HUDEP-2 (cell line): Measurements from ENCODE around the gene PVALEF.

Experiments
- DNase-seq, 76 experiments: peaks; one replicate each; lab custom pipeline; 2025; ENCODE audit not compliant: unreplicated experiment in 76 of 76; lab: John Stamatoyannopoulos, UW

PVALEF gene

DNA sequence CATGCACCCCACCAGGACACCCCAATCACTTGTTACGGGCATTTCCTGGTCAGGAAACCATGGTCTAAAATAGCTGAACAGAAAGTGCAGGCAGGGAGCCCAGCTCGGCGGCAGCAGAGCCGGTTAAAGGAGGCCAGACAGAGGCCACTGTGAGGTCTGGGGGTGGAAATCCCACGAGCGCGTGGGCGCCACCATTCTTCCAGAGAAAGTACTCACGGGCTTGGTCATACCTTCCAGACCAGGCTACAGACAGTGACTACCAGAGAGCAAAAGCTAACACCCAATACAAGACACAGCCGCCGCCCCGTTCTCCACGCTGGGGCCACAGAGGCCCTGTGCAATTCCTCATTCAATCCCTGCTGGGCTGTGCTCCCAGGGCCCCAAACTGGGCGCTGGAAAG is 45.6 kb downstream of the PVALEF start:
- peak in 1 of 76 experiments; percentile 2 for DNase-seq

DNA sequence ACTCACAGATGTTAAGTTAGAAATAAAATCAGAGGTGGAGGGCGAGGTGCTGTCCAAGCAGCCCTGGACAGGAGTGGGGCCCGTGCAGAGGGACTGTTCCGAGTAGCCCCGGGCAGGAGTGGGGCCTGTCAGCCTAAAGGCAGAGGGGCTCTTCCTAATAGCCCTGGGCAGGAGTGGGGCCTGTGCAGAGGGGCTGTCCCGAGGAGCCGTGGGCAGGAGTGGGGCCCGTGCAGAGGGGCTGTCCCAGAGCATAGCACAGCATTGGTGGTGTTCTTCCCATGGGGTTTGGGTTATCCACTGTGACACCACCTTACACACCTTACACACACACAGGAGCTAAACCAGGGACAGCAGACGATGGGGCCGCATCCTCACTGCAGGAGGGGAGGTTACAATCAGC is 47.1 kb downstream of the PVALEF start:
- no peak for DNase-seq

DNA sequence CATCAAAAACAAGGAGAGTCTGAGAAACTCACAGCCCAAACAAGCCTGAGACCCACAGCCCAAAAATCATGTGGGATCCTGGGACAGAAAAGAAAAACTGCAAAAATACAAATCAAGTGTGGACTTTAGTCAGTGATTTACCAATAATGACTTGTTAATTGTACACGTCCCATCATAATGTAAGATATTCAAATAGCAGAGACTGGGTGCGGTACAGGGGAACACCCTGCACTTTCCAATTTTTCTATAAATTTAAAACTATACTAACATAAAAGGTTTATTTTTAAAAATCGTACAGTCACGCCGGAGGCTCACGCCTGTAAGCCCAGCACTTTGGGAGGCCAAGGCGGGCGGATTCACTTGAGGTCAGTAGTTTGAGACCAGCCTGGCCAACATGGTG is 48.7 kb downstream of the PVALEF start:
- no peak for DNase-seq

DNA sequence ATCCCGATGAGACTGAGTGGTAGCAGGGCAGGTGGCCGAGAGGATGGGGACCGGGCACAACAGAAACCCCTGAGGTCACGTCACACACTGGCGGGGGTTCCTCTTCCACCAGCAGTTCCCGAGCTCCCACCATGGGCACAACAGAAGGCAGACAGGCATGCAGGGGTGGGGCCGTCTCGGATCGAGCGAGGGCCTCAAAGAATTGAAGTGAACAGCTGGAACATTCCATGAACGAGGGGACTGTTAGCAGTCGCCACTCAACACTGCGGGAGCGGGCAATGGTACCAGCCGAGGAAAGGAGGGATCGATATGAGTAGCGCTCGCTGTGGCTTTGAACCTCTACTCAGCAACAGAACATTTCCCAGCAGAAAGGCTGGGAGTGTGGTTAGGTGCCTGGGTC is 52.2 kb downstream of the PVALEF start:
- no peak for DNase-seq

DNA sequence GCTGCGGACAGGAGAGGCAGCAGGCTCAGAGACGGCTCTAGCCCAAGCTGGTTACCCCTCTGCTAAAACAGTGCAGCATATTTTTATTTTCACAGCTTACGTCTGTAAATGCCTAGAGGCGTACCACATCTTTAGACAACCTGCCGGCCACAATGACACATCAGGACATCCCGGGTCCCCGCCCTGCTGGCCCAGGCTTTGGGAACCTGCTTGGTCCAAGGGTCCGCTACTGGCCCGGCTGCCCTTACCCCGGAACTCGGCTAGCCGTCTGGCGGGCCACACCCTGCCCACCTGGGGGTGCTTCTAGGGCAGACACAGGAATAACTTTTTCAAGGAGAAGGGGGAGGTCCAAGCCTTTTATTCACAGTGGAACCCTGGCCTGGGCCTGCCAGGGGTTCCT is 53.2 kb downstream of the PVALEF start:
- no peak for DNase-seq

DNA sequence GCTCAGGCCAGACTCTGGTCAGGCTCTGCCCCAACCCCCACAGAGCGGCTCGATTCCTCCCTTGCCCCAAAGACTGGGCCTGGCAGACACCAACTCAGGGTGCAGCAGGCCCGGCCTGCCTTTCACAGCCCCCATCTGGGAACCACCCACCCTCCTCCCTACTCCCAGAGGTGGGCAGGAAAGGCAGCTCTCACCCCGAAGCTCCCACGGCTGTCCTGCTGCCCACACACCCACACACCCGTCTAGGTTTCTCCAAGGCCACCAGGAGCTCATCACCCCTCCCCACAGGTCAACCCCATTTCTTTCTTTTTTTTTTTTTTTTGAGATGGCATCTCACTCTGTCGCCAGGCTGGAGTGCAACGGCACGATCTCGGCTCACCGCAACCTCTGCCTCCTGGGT is 53.7 kb downstream of the PVALEF start:
- no peak for DNase-seq

DNA sequence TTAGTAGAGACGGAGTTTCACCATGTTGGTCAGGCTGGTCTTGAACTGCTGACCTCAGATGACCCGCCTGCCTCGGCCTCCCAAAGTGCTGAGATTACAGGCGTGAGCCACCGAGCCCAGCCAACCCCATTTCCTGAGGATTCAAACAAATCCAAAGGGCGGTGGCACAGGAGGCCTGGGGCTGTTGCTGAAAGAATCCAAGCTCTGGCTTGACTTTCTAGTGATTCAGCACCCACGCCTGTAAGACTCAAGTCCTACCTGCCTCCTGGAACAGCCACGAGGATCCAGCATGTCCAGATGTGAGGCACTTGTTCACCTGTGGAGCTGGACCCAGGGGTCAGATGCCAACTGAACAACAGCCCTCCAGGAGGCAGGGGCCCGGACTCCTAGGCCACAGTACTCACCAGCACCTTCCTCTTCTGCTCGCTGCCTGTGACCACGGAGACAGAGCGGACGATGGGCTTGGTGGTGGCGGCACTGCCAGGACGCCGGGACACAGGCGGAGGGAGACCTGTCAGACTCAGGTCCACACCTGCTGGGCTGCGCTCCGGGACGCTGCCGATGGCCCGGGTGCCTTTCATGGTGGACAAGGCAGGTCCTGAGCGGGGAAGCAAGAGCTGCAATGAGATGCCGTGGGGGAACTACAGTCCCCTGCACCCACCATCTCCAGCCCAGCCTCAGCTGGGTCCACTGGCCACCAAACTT is 54.3 kb downstream of the PVALEF start:
- no peak for DNase-seq

DNA sequence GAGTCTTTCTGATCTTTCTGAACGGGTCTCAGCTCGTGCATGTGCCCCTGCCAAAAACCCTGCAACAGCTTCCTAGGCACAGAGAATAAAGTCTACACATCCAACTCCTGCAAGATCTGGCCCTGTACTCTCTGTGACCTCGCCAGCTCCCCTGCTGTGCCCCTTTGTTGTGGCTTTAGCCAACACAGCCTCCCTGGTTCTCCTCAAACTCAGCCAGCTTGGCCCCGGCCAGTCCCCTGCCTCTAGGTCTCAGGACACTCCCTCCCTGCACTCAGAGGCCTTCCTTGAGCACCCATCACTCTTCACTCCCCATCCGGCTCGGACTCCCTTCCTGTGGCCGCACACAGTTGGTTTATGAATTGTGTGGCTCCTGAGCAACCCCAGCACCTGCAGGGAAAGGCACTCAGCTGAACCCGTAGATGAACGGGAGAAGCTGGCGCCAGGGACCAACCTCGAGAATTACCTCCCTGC is 56.1 kb downstream of the PVALEF start:
- DNase-seq, result no peak

DNA sequence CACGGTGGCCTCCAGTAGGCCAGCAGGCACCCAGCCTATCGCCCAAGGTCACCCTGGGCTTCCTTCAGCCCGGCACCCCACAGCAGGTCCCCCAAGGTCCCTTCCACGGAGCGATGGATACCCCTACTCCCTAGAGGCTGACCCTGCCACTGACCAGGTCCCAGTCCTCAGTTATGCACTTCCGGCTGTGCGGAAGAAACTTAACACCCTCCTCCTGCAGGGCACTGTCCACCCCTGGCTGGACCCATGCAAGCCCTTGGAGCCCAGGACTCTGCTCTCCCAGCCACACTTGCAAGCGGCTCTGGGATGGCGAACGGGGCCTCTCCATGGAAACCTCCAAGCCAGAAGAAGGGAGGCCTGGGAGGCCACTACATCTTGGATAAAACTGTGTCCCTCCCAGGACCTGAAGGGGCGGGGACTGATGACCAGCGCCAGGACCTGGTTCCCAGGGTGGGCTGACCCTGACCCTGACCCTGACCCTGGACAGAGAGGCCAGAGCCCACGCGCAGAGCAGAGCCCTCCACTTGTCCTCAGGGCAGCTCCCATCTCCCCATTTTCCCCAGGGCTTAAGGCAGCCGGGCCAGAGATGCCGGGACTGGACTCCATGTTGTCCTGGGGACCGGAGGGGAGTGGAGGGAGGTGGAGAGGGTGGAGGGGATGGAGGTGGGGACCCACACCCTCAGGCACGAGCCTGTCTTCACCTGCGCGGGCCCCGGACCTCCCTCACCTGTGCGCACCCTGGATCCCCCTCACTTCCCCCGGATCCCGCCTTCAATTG is 56.7 kb downstream of the PVALEF start:
- DNase-seq, result no peak

DNA sequence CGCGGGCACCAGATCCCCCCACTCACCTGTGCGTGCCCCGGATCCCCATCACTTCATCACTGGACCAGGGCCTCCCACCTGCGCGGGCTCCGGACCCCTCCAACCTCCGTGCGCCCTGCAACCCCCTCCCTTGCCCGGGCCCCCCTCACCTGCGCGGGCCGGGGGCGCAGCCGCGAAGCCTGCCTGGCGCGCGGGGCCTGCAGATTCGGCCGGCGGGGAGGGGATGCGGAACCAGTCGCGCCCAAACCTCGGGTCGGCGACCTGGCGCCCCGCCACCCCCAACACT is 57.3 kb downstream of the PVALEF start:
- no peak for DNase-seq

DNA sequence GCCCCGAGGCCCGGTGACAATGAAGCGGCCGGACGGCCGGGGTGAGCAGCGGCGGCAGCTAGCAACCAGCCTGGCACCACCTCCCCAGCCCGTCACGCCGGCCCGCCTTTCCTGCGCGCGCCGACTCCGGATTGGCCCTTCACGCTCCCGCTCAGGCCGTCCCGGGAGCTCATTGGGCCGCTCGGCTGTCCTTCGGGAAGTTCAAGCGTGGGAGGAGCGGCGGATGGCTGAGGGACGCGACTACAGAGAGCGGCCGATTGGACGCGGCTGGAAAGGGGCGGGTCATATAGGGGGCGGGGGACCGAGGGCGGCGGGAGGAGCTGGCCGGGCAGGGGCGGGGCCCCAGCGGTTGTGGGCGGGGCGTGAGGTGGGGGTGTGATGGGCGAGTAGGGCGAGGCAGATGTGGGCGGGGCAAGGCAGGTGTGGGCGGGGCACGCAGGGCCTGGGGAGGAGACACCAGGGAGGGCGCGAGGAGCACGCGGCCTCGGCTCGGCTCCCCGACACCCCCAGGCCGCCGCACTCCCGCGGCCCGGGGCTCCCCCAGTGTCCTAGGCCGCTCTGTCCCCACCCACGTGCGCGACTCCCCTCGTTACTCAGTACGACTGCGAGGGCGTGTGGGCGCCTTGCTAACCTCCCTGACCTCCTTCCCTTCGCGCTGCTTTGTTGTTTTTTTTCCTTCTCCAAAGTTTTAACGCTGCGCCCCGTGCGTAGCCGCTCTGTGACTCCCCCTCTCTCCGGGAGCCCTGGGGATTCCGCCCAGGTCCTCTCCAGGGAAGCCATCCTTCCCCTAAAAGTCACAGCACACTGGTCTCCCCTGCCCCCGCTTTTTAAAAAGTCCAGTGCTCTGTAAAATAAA is 57.8 kb downstream of the PVALEF start, which contains the start of gene CEP131:
TSS of gene CEP131 (minus strand) at position 60 of the 856 bp plus-strand sequence. CDS start 2,909 bp downstream, outside the sequence.
- DNase-seq, result peak; percentile 43 to 100 (median 98)

DNA sequence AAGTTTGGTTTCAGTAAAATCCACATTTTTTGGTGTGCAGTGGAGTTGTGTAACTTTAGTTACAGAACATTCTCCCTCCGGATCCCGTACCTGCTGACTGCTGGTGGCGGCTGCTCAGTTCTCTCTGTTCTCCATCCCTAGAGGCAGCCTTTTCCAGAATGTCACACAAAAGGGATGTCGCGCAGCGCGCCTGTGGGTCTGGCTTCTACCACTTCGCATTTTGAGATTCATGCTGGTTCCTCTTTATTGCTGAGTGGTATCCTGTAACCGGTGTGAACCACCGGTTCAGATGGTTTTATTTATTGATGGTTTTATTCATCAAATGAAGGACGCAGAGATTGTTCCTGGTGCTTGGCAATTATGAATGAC is 58.4 kb downstream of the PVALEF start:
- no peak for DNase-seq

DNA sequence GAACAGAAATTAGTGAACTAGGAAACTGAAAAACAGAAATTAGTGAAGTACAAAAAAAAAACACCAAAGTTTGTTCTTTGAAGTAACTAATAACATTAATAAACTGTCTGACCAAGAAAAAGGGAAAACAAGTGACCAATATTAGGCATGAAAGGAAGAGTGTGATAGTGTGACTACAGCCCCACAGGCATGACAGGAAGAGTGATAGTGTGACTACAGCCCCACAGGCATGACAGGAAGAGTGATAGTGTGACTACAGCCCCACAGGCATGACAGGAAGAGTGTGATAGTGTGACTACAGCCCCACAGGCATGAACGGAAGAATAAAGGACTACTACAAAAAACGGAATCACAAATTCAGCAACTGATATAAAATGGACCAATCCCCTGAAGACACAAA is 62.3 kb downstream of the PVALEF start:
- peak in 1 of 76 experiments; percentile 10 for DNase-seq

DNA sequence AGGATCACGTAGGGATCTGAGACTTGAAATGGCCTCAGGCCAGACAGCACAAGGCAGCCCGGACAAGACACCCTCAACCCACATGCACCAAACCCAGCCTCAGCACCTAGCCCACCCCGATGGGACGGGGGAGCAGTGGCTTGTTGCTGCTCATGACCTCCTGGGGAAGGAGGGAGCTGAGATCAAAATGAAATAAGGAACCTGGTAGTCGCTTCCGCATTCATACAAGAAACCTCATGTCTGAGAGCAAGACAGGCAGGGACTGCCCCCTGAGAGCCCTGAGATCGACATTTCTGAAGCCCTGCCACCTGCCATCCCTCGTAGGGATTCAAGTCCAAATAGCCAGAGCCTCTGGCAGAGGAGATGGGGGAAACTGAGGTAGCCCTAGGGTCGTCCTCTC is 63.1 kb downstream of the PVALEF start:
- DNase-seq, result no peak

DNA sequence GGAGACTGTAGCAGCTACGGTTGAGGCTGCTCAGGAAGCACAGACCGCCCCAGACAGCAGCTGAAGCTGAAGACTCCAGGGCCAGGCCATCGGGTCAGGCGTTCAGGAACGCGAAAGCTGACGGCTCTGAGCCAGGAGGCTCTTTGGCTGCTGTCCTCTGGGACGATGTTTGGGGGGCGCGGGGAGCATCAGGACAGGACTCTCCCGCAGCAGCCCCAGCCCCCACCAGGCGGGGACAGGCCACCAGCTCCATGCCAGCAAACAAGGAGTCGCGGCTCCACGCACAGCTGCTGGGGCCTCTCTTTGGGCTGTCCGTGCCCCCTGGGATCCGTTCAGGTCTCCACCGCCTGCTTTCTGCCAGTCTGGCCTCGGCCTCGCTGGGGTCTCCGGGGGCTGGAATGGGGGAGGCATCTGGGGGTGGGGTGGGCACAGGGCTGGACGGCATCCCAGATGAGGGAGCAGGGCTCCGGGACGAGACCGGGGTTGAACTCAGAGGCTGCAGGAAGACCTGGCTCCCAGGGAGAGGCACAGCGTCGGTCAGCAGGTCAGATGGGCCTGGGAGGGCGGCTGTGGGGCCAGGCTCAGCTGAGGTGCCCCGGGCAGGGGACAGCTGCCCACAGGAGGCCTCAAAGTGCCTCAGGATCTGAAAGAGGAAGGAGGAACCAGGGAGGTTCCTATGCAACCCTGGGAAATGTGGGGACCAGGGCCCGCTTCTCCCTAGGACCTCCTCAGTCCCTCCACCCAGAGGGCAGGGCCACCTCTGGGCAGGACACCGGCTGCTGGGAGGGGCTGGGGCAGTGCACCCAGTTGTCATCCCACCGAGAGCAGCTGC is 63.7 kb downstream of the PVALEF start:
- DNase-seq, result no peak

DNA sequence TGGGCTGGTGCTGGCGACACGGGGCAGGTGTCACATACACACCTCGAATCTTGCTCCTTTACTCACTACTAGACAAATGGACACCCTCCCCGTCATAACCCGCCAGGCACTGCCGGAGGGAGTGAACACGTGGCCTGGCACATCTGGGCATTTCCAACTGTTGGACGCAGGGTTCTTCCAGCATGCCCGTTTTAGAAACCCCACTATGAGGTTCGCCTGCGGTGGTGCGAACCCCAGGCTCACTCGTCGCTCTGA is 64.3 kb downstream of the PVALEF start:
- no peak for DNase-seq

DNA sequence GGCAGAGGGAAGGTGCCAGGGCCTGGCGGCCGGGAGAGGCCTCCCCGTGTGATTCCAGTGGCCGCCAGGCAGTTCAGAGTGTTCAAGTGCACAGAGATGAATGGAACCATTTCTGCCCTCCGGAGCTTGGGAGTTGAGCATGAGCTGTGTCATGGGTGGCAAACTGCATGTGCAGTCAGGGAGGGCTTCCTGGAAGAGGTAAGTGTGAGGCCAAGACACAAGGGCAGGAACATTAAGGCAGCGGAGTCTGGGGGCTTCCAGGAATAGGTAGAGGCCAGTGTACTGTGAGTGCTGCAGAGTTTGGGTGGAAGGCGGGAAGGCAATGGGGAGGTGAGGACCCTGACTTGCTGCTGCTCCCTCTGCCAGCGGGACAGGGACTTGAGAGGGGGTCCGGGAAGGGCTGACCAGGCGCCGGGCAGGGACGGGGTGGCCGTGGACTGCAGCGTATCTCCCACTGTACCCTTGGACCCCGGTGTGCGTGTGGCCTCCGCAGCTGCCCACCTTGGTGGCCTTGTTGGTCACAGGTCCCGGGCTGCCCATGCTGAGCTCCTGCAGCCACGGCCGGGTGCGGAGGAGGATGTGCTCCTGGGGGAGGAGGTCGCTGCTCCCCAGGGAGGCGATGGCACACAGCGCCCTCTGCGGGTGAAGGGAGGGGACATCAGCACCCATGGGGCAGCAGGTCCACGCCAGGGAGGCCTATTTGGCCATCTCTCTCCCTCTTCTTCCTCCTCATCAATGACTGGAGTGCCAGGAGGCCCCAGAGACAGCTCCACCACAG is 64.9 kb downstream of the PVALEF start:
- peak in 6 of 76 experiments; percentile 16 to 35 (median 27) for DNase-seq

DNA sequence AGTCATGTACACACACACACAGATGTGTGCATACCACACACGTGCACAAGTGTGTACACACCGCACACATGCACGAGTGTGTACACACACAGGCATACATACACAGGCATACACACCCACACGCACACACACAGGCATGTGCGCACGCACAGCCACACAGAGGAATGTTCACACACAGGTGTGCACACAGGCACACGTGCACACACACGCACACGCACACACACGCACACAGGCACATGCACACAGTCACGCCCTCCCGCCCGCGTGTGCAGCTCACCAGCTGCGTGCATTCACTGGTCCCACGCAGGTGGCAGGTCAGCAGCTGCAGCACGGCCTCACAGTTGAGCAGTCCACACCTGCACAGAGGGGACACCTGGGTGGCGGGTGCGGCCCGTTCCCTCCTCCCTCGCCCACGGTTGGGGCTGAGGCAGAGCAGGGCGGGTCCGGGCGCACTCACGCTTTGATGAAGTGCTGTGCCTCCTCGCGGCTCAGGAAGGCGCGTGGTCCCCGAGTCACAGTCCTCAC is 65.9 kb downstream of the PVALEF start:
- DNase-seq, result no peak

DNA sequence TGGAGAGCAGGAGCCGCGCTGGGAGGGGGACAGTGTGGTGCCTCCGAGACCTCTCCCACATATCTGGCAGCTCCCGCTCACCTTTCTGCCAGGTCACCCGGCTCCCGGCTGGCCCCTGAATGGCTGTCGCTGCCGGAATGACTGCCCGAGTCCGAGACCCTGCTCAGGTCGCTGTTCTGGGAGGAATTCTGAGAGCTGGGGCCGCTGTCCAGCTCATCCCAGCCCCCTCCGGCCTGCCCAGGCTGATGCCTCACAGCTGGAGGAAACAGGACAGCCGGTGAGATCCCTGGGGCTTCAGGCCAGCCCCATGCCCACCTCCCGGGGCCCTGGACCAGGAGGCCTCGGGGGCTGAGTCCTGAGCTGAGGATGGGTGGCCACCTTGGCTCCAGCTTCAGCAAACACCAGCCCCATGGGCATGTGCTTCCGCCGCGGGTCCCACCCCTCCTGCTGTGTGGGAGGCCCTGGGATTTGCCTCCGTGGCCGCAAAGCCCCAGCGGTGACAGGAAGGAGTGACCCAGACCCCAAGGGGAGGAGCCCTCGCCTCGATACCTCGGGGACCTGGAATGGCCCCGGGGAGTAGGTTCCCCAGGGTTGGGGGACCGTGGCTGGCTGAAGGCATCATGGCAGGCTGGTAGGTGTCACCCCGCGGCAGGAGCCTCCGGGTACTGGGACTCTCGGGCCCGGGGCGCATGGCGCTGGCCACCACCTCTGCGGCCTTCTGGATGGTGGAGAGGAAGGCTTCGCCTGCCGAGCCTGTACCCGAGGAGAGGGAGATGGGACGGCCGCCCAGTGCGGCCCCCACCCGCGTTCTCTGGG is 66.7 kb downstream of the PVALEF start:
- DNase-seq, result no peak
